ENCODE data around the gene TMEM209.

DNA sequence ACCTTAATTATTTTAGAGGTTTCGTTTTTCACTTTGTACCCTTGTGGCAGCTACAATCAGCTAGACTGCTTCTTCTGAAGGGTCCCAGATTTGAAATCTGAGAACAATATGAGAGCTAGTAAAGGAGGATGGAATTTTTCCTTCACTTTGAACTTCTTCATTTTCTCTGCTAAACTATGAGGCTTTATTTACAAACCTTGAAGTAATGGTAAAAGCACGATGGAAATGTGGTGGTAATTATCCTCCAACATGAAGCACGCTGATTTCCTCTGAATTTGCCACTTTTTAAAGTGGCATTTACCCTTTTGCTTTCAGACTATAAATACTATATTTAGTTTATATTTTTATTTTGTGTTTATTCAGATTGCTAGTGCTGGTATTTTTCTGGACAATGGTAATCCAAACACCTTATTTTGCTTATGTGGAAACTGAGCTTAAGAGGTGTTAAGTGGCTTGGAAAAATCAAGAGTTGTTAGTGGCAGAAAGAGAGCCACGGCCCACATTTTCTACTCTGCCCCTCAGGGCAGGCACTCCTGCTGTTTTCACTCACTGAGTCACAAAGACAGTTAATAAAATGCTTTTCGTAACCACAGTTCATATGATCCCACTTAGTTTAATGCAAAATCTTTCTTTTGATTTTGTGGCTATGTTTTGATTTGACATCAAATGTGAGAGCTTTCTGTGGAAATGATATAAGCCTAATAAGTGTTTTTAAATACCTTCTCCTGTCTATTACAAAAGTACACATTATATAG is 5.2 kb upstream of the TMEM209 start:
- no peak for TF ChIP-seq EZH2 (IDR thresholded peaks at IDR 0.05)
- TF ChIP-seq, protein P1, sequence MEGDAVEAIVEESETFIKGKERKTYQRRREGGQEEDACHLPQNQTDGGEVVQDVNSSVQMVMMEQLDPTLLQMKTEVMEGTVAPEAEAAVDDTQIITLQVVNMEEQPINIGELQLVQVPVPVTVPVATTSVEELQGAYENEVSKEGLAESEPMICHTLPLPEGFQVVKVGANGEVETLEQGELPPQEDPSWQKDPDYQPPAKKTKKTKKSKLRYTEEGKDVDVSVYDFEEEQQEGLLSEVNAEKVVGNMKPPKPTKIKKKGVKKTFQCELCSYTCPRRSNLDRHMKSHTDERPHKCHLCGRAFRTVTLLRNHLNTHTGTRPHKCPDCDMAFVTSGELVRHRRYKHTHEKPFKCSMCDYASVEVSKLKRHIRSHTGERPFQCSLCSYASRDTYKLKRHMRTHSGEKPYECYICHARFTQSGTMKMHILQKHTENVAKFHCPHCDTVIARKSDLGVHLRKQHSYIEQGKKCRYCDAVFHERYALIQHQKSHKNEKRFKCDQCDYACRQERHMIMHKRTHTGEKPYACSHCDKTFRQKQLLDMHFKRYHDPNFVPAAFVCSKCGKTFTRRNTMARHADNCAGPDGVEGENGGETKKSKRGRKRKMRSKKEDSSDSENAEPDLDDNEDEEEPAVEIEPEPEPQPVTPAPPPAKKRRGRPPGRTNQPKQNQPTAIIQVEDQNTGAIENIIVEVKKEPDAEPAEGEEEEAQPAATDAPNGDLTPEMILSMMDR (IDR thresholded peaks at IDR 0.05): no peak
